Measurements from ENCODE around the gene MINDY1.

Gene MINDY1

DNA sequence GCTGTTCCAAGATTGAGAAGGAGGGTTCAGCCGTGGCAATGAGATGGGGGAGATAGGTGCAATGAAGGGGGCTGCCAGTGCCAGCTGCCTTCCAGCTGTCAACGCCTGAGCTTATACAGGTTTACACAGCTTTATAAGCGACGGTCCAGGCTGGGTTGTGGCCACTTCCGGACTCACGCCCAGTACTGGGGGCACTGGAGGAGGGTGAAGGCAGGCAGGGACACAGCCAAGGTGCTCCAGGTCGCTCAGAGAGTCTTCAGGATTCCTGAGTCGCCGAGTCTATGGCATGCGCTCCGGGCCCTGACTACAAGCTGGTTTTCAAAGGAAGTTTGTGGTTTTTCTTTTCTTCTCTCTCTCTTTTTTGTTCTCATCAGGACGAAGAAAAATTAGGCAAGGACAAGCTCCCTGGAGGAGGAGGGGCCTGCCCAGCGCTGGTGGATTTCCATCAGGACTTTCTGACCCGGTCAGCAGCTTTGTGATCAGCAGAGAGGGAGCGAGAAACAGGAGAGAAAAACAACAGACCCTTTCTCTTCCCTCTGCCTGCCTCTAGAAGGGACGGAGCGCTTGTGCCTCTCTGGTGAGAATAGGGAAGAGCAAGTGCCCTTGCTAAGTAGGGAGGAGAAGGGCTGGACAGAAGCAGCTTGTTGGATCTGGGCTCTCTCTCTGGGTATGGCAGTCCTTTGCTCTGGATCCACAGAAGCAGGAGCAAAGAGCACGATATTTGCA, at the start of gene MINDY1:
Gene MINDY1, minus strand, starts transcription at position 576 of the 726 bp plus-strand sequence. CDS start 4,285 bp downstream, outside the sequence.
- DNase-seq (ENCODE audit: low read depth in 2 of 2) = no peak

GRCh38 chr1:151056149-151056548, 49.4 kb upstream of the MINDY1 start:
- no peak for DNase-seq (ENCODE audit: low read depth in 2 of 2)

GRCh38 chr1:151055581-151055980, 48.9 kb upstream of the MINDY1 start:
- DNase-seq (ENCODE audit: low read depth in 2 of 2) = no peak

DNA sequence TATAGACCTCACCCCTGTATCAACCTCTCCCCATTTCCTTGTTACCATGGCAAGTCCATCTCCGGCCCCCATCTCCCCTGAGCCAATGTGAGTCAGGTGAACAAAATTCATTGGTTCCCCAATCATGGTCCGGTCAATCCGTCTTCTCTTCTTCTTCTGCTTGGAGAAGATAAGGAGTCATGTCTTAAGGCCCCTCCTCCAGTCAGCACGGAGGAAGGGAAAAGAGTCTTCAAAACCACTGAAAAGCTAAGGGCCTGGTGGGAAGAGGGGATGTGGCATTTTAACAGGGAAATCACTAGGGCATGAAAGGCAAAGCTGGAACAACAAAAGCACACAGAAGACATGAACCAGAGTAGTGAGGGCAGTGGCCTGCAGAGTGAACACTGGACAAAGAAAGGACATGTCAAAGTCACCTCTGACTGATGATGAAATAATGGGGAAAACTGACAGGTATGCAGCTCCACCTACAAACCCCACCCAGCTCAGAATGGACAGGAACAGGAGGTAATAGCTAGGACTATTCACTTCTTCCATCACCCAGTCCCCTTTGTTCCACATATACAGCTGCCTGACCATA, 48.4 kb upstream of the MINDY1 start:
- DNase-seq (ENCODE audit: low read depth in 2 of 2) = no peak

DNA sequence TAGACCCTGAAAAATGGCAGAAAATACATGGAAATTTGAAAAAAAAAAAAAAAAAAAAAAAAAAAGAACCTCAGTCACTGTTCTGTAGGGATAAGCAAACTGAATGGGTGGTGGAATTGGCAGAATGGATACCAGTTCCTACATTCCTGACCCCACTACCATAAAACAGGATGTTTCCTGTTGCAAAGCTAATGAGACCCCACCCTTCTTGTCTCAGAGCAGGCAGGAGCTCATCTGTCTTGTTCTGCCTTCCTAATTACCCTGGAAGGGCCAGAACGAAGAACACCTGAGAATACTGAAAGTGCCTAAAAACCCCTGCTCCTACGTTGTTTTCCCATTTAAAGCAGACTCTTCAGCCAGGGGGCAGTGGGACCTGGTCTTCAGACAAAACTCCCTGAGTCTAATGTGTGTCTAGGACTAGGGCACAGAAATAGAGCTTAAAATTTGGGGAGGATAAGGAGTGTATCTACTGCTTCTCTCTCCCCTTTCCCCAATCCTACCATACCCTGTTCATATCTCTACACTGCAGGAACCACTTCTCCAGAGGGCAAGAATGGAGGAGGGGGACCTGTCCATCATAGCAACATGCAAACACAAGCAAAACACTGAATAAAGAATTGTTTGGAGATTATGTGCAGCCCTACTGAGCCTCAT, 44.8 kb upstream of the MINDY1 start:
- no peak for DNase-seq (ENCODE audit: low read depth in 2 of 2)

GRCh38 chr1:151050051-151050688, 43.5 kb upstream of the MINDY1 start:
- DNase-seq (ENCODE audit: low read depth in 2 of 2) = no peak

DNA sequence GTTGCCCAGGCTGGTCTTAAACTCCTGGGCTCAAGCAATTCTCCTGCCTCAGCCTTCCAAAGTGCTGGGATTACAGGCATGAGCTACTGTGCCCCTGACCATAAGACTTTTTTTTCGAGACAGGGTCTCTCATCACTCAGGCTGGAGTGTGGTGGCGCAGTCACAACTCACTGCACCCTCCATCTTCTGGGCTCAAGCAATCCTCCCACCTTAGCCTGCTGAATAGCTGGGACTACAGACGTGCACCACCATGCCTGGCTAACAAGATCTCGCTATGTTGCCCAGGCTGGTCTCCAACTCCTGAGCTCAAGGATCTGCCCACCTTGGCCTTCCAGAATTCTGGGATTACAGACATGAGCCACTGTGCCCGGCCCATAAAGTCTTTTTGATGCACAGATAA, 42.8 kb upstream of the MINDY1 start:
- no peak for DNase-seq (ENCODE audit: low read depth in 2 of 2)

GRCh38 chr1:151048645-151049032, 41.9 kb upstream of the MINDY1 start:
- DNase-seq (ENCODE audit: low read depth in 2 of 2) = no peak

GRCh38 chr1:151047925-151048644, 41.4 kb upstream of the MINDY1 start:
- DNase-seq (ENCODE audit: low read depth in 2 of 2) = no peak

GRCh38 chr1:151047591-151047924, 40.9 kb upstream of the MINDY1 start, which contains the start of gene C1orf56:
C1orf56 (plus strand) TSS chr1:151047751; CDS start chr1:151047848, 97 bp downstream.
- DNase-seq (ENCODE audit: low read depth in 2 of 2) = no peak

DNA sequence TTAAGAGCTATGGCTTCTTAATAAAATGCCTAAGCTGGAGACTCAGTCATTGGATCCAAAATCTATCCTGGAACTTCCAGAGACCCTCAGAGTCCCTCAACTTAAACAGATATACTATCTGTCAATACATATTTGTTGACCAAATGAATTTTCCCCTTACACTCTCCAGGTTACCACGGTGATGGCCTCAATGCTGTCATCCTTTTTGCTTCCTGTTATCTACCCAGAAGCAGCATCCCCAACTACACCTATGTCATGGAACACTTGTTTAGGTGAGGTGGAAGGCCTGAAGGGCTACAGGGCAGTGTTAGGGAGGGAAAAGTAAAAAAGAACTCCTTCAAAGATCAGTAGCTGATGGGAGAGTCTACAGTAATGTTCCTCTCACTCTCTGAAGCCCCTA, 36.5 kb upstream of the MINDY1 start:
- DNase-seq (ENCODE audit: low read depth in 2 of 2) = no peak

GRCh38 chr1:151039521-151039920, 32.8 kb upstream of the MINDY1 start:
- no peak for DNase-seq (ENCODE audit: low read depth in 2 of 2)

- no peak for DNase-seq (ENCODE audit: low read depth in 2 of 2)
Measured at GRCh38 chr1:151037032-151037431, 30.3 kb upstream of the MINDY1 start.

DNA sequence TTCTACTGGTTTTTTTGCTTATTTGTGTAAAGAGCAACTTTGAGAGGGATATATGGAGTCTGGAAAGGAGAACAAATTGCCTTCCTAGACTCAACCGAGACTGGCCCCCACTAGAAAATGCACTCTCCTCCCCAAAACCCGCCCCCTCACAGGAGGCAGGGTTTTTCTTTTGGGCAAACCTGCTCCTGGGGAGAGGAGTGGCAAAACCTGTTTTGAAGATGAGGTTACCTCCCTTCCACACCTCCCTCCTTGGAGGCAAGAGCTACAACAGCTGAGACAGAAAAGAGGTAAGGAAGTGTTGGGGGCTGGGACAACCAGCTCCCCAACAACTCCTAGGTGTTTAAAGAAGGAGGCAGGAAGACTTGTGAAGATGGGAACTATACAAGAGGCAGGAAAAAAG, 29.7 kb upstream of the MINDY1 start, which contains the start of gene BNIPL:
Gene BNIPL, plus strand, starts transcription at position 231 of the 400 bp plus-strand sequence. Its CDS starts 140 bp downstream, at position 371.
- no peak for DNase-seq (ENCODE audit: low read depth in 2 of 2)

DNA sequence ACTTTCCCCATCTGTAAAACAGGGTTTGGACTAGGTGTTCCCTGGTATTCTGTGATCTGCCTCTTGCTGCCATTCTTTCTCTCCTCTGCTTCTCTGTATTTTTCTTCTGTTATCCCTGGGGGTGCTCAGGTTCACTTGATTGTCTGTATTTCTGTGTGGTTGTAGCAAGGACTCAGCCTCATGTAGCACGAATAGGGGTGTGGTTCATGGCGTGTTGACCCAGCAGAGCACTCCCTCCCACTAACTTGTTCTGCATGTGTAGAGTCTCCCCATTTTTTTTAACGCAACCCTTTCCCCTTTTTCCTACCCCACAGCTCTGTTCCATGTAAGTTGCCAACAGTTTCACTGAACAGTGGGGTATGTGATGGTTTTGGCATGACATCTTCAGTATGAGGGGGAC, 28.5 kb upstream of the MINDY1 start:
- no peak for DNase-seq (ENCODE audit: low read depth in 2 of 2)

DNA sequence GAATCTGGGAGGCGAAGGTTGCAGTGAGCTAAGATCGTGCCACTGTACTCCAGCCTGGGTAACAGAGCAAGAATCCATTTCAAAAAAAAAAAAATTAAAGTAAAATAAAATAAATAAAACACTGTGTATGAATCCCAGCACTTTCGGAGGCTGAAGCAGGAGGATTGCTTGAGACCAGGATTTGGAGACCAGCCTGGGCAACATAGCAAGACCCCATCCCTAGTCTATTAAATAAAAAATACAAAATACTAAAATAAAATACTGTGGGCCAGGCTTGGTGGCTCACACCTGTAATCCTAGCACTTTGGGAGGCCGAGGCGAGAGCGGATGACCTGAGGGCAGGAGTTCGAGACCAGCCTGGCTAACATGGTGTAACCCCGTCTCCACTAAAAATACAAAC, 25.5 kb upstream of the MINDY1 start:
- no peak for DNase-seq (ENCODE audit: low read depth in 2 of 2)

DNA sequence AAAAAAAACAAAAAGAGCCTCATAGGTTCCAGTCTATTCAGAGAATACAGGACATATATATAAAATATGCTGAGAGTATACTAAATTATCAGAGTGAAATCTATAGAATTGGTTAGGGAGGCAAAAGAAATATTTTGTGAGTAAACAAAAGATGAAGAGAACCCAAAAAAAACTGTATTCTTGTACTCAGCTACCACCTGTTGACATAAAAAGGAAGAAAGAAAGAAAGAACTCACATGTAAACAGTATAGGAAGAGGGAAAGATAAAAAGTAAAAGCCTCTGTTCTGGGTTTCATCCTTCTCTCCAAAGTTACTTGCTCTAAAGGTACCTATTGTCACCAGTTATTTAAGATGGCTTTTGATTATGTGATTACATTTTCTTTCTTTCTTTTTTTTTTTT, 19.8 kb upstream of the MINDY1 start:
- no peak for DNase-seq (ENCODE audit: low read depth in 2 of 2)

GRCh38 chr1:151024540-151025146, 17.9 kb upstream of the MINDY1 start:
- DNase-seq (ENCODE audit: low read depth in 2 of 2) = peak; percentile 78 to 79

GRCh38 chr1:151013518-151013917, 6.8 kb upstream of the MINDY1 start:
- DNase-seq (ENCODE audit: low read depth in 2 of 2) = no peak

DNA sequence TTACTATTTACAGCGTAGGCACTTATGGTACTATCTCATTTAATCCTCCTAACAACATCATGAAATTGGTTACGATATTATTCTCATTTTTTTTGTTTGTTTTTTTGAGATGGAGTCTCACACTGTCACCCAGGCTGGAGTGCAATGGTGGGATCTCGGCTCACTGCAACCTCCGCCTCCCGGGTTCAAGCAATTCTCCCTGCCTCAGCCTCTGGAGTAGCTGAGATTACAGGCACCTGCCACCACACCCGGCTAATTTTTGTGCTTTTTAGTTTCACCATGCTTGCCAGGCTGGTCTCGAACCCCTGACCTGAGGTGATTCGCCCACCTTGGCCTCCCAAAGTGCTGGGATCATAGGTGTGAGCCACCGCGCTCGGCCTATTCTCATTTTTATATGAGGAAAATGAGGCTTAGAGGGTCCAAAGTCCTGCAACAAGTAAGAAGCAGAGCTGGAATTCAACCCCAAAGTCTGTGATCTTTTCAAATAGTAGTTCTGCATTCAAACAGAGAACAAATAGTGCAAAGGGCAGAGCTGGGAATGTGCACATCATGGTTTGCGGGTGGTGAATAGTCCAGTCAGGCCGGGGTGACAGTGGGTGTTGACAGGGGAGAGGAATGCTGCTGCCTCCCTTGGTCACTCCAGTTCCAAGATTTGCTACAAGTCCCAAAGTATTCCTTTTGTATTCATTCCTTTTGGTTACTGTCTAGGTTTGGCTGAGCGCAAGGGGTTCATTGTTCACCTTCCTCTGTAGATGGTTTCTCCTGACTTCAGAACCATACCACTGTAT, 6.2 kb upstream of the MINDY1 start:
- no peak for DNase-seq (ENCODE audit: low read depth in 2 of 2)

Data from stimulated activated CD4-positive, alpha-beta T cell treated with anti-CD3 and anti-CD28 coated beads, Interleukin-4, amount 100 ng/mL, for 48 hours (primary cell).